GM12875 (cell line): ENCODE data around the gene MEIS2.

Experiments
- H3K4me3 ChIP-seq: one replicate; pipeline ENCODE4 v1.5.1; 2011; ENCODE audit warnings: low read depth, low read length, control low read depth
- TF ChIP-seq, protein P1 (sequence below): IDR thresholded peaks from 2 replicates; pipeline ENCODE4 v1.5.1; 2011; ENCODE audit warnings: low read depth, mild to moderate bottlenecking, control low read depth, inconsistent platforms, low read length, moderate library complexity, borderline replicate concordance; ENCODE audit not compliant: insufficient read depth

MEIS2 gene

DNA sequence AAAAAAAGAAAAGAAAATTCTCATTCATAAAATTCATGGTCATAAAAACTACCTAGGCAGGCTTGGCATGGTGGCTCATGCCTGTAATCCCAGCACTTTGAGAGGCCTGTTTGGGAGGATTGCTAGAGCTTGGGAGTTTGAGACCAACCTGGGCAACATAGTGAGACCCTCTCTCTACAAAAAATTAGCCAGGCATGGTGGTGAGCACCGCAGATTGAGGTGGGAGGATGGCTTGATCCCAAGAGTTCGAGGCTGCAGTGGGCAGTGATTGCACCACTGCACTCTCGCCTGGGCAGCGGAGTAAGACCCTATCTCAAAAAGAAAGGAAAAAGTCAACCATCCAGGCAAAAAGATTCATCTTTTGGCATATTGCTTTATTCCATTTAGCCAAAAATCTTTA, 58.5 kb downstream of the MEIS2 start:
- TF ChIP-seq, protein P1, sequence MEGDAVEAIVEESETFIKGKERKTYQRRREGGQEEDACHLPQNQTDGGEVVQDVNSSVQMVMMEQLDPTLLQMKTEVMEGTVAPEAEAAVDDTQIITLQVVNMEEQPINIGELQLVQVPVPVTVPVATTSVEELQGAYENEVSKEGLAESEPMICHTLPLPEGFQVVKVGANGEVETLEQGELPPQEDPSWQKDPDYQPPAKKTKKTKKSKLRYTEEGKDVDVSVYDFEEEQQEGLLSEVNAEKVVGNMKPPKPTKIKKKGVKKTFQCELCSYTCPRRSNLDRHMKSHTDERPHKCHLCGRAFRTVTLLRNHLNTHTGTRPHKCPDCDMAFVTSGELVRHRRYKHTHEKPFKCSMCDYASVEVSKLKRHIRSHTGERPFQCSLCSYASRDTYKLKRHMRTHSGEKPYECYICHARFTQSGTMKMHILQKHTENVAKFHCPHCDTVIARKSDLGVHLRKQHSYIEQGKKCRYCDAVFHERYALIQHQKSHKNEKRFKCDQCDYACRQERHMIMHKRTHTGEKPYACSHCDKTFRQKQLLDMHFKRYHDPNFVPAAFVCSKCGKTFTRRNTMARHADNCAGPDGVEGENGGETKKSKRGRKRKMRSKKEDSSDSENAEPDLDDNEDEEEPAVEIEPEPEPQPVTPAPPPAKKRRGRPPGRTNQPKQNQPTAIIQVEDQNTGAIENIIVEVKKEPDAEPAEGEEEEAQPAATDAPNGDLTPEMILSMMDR = no peak
- H3K4me3 ChIP-seq = no peak overlapping the region

DNA sequence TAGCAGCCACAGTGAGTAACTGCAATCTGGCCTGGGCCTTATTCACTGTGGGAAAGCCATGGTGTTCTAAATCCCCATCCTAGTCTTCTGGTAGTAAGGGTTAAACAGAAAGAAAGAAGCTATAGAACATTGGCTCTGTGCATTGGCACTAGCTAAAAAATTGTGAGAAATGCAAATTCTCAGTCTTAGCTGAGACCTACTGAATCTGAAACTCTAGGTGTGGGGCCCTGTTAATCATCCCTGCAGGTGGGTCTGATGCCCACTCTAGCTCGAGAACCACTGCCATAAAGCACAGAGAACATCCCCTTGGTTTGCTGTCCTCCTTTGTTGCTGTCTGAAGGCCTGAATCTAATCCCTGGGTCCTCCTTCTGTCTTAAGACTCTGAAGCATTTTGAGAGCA, 59.3 kb downstream of the MEIS2 start:
- no peak overlapping the region for H3K4me3 ChIP-seq
- TF ChIP-seq, protein P1 = no peak

DNA sequence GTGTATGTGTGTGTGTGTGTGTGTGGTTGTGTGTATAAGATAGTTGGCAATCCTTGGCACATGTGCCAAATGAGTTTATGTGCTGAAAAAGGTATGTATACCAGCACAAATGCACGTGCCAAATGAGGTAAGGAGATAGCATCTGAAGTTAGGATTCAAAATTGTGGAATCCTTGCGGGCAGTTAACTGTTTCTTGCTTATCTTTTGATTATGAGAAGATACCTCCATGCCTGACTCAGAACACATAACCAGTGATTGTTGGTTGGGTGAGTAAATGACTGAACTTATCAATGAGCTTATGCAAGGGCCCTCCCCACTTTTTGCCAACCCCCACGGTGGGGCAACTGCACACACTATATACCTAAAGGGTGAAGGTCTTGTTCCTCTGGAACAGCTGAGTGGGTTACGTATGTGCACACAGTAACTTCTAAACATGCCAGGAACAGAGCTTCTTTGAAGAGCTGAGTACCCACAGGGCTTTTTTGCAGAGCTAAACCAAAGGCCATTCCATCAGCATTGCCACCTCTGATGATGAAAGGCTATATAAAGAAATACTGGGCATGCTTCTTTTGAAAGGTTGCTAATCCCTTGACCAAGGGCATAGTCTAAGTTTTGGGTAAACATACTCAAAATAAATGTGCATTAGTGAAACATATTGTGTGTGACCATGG, 60.1 kb downstream of the MEIS2 start:
- TF ChIP-seq, protein P1 = no peak
- H3K4me3 ChIP-seq = no peak overlapping the region

DNA sequence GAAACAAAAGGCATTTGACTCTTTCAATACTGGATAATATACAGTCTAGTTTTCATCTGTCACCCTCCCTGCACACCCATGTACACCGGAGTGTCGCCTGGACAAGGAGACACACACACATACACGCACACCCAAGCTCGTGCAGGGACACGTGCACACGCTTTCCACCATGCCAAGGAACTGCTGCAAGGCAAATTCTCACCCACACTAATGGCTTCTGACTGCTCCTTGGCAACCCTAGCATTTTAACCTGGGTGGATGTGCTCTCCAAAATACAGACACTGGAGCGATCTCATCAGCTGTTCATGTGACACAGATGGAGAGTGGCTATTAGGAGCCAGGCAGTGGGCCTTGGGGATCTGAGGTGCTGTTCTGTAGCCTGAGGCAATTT, 61.6 kb downstream of the MEIS2 start:
- H3K4me3 ChIP-seq = no peak overlapping the region
- TF ChIP-seq, protein P1 = no peak

DNA sequence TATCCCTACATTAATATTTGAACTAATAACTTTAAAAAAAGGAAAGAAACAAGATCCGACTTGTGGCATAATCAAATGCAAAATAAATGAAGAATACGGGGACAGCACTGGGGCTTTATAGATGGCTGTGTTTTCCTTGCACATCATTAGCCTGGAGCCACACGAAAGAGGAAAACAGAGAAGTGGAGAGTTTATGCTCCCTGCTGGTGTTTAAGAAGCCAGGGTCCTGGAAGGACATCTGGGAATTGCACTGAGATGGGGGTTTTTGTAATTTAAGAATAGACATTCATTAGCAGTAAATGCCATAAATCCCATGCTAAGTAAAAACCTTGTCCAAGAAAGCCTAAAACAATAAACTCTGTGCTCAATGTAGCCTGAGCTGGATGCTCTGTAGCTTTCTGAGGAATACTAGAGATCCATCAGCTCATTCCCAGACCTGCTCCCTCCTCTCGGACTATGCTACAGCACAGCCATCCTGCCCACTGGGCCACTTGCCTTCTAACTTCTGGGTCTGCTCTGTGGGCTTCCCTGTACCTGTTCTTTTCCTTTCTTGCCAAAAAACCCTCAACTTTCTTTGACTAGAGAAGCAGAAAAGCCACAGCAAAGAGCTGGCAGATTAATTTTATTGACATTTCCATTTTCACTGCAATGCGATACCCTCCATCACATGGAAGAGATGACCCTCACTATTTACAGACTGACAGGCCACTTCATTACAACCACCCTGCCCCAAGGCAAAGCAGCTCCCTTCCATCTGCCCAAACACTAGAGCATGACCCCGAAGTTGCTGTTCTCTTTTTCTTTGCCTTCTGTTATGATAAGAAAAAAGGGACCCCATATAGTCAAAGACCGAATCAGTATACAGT, 62.3 kb downstream of the MEIS2 start:
- TF ChIP-seq, protein P1 = no peak
- H3K4me3 ChIP-seq = no peak overlapping the region

DNA sequence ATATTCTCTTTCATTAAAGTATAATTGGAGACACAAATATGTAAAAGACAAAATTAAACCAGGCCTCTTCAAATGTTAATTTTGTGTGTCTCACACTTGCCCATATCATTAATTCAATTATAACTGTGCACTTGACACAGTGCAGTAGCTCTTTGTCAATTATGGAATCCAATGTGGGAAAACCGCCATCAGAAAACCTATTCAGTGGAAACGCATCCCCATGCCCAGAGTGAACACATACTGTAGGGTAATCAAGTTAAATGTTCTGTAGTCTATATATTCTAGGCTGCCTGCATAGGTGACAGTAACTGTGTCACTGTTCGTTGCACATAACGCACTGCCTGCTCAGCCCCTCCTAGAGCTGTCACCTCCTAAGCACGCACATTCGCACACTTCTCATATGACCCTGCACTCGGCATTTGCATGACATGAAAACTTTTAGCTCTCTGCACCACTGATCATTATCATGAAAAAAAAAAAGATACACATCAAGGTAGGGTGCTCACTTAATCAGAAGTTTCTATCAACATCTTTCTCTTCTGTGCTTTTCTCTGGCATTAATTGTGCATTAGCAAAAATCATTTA, 63.2 kb downstream of the MEIS2 start:
- no peak overlapping the region for H3K4me3 ChIP-seq
- TF ChIP-seq, protein P1 = no peak
